Measurements from ENCODE around the gene ADAMTS2. TPM values are rescaled to one million over a fixed set of nuclear protein-coding genes. Genes with fewer than 3 reads are reported as not detected.

The ADAMTS2 gene
- total RNA-seq, 1 donor from 2014 or later, result 23.5 TPM

- peak; percentile 11 for DNase-seq
- Mint-ChIP-seq H3K27me3 (ENCODE audit: unreplicated experiment) (peaks cover 8% of the 10 kb centered on the region), H3K4me1 (ENCODE audit: low read depth, unreplicated experiment) (peaks cover 19% of the 10 kb centered on the region), H3K4me3 (ENCODE audit: unreplicated experiment) (no peak overlapping the region), H3K36me3 (ENCODE audit: unreplicated experiment) (peaks cover 4% of the 10 kb centered on the region), H3K9me3 (ENCODE audit: unreplicated experiment) (no peaks in the 10 kb centered on the region), H3K27ac (ENCODE audit: unreplicated experiment) (no peak overlapping the region)
- no peak for TF ChIP-seq CTCF (IDR thresholded peaks at IDR 0.05; ENCODE audit: partially characterized antibody, unreplicated experiment)
Measured at GRCh38 chr5:179270581-179271427, 74.5 kb downstream of the ADAMTS2 start.

- no peak overlapping the region for H3K27ac Mint-ChIP-seq (ENCODE audit: unreplicated experiment)
- no peak overlapping the region for H3K4me3 Mint-ChIP-seq (ENCODE audit: unreplicated experiment)
- DNase-seq, result peak; percentile 9
- H3K27me3 Mint-ChIP-seq (ENCODE audit: unreplicated experiment), result peaks cover 4% of the 10 kb centered on the region
- H3K4me1 Mint-ChIP-seq (ENCODE audit: low read depth, unreplicated experiment), result peaks cover 21% of the 10 kb centered on the region
- H3K9me3 Mint-ChIP-seq (ENCODE audit: unreplicated experiment), result no peaks in the 10 kb centered on the region
- H3K36me3 Mint-ChIP-seq (ENCODE audit: unreplicated experiment), result peaks cover 4% of the 10 kb centered on the region
- TF ChIP-seq CTCF (IDR thresholded peaks at IDR 0.05; ENCODE audit: partially characterized antibody, unreplicated experiment), result no peak
Measured at GRCh38 chr5:179269781-179270543, 75.3 kb downstream of the ADAMTS2 start.

GRCh38 chr5:179268966-179269693 lies 76.1 kb downstream of the ADAMTS2 start:
- no peak for TF ChIP-seq CTCF (IDR thresholded peaks at IDR 0.05; ENCODE audit: partially characterized antibody, unreplicated experiment)
- Mint-ChIP-seq H3K27me3 (ENCODE audit: unreplicated experiment) (peaks cover 2% of the 10 kb centered on the region), H3K36me3 (ENCODE audit: unreplicated experiment) (peaks cover 4% of the 10 kb centered on the region), H3K27ac (ENCODE audit: unreplicated experiment) (peak overlapping the region; percentile 38), H3K4me3 (ENCODE audit: unreplicated experiment) (peak overlapping the region; percentile 72), H3K9me3 (ENCODE audit: unreplicated experiment) (no peaks in the 10 kb centered on the region), H3K4me1 (ENCODE audit: low read depth, unreplicated experiment) (peaks cover 25% of the 10 kb centered on the region)
- no peak for DNase-seq

- Mint-ChIP-seq H3K4me3 (ENCODE audit: unreplicated experiment) (no peak overlapping the region), H3K27ac (ENCODE audit: unreplicated experiment) (no peak overlapping the region), H3K4me1 (ENCODE audit: low read depth, unreplicated experiment) (peaks cover 23% of the 10 kb centered on the region), H3K36me3 (ENCODE audit: unreplicated experiment) (peaks cover 4% of the 10 kb centered on the region), H3K9me3 (ENCODE audit: unreplicated experiment) (peaks cover 2% of the 10 kb centered on the region), H3K27me3 (ENCODE audit: unreplicated experiment) (peaks cover 4% of the 10 kb centered on the region)
- DNase-seq, result peak; percentile 11
- no peak for TF ChIP-seq CTCF (IDR thresholded peaks at IDR 0.05; ENCODE audit: partially characterized antibody, unreplicated experiment)
Measured at GRCh38 chr5:179268399-179268952, 76.8 kb downstream of the ADAMTS2 start.

Data from glutamatergic neuron (in vitro differentiated cells).